Esophagus muscularis mucosa (tissue), 4 donors: Measurements from ENCODE around the gene COG5. TPM values are rescaled to one million over a fixed set of nuclear protein-coding genes. Genes with fewer than 3 reads are reported as not detected.

Experiments
- DNase-seq: peaks from one replicate; pipeline ENCODE4 v3.0.0-alpha.2; 2017; ENCODE audit errors: extremely low spot score
- H3K27ac ChIP-seq, 4 donors: fragments of 200-600 bp; sonication (generic); replicated peaks in 1 of 4; 1 replicate in 3 of 4; 2 replicates in 1 of 4; pipeline ENCODE4 v1.5.1; 2016 to 2019; ENCODE audit warnings: mild to moderate bottlenecking in 1 of 4
- H3K27me3 ChIP-seq, 4 donors: fragments of 200-600 bp; sonication (generic); one replicate each; pipeline versions ENCODE4 v1.5.1 to v1.6.0; 2016 to 2019
- H3K36me3 ChIP-seq, 4 donors: fragments of 200-600 bp; sonication (generic); one replicate each; pipeline ENCODE4 v1.5.1; 2016 to 2019
- H3K4me1 ChIP-seq, 4 donors: fragments of 200-600 bp; sonication (generic); one replicate each; pipeline ENCODE4 v1.5.1; 2016 to 2019
- H3K4me3 ChIP-seq, 4 donors: fragments of 200-600 bp; sonication (generic); 1 replicate in 2 of 4; 2 replicates in 2 of 4; pipeline ENCODE4 v1.5.1; 2016 to 2019; ENCODE audit warnings: mild to moderate bottlenecking in 4 of 4, moderate library complexity in 1 of 4
- H3K9me3 ChIP-seq, 4 donors: fragments of 200-600 bp; sonication (generic); 1 replicate in 3 of 4; 2 replicates in 1 of 4; pipeline ENCODE4 v1.5.1; 2016 to 2019
- CTCF ChIP-seq, 3 experiments: fragments of 200-600 bp in 2 of 3; fragments of 450-650 bp in 1 of 3; sonication (generic) in 2 of 3; IDR thresholded peaks; one replicate each; pipeline ENCODE4 v1.5.1; 2017 to 2019; ENCODE audit warnings: antibody characterized with exemption in 3 of 3, mild to moderate bottlenecking in 2 of 3, moderate library complexity in 1 of 3
- EP300 ChIP-seq: sonication (generic); formaldehyde crosslinking; IDR thresholded peaks from one replicate; pipeline ENCODE4 v1.6.1; 2017; ENCODE audit warnings: antibody characterized with exemption
- POLR2A ChIP-seq: fragments of 450-650 bp; IDR thresholded peaks from one replicate; pipeline ENCODE4 v1.6.1; 2017; ENCODE audit warnings: antibody characterized with exemption, moderate library complexity, mild to moderate bottlenecking, low read depth
- POLR2AphosphoS5 ChIP-seq, 2 donors: sonication (generic); formaldehyde crosslinking; IDR thresholded peaks; one replicate each; pipeline ENCODE4 v1.6.1; 2017; ENCODE audit warnings: antibody characterized with exemption in 2 of 2
- WGBS: methylation state at CpG from one replicate; pipeline ENCODE4 v1.1.5; 2018; 5-methylcytosine and 5-hydroxymethylcytosine counted together
- intact Hi-C: fragments of 100-400 bp; cut with DNase I; formaldehyde crosslinking; loops from one replicate; pipeline ENCODE4 v1.15.1; 2023
- total RNA-seq, 4 donors: library from RNA; depleted of rRNA; stranded (reverse); fragments of >200 nt; gene quantifications; one replicate each; pipeline versions ENCODE4 v1.1.0 to v1.2.1, GENCODE V29; 2016

Gene COG5
- total RNA-seq, 4 donors from 2014 or later: 20.3 to 33.4 (median 24.9) TPM

DNA sequence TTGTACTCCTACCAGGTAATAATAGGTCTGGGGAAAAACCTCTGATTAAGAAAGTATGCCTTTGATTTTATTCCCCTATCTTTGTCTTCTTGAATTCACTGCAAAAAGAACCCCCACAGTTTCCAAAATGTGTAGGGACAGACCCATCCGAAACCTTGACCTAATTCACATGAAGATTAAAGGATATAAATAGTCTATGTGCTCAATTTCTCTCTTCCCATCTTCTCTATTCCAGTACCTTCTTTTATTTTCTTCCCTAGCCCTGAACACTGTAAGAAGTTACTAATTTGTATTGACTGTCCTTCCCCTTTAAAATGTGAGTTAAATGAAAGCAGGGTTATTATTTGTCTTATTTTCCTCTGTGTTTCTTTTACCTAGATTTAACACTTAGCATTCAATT, 259.7 kb downstream of the COG5 start:
- Histone ChIP-seq H3K4me3 (no peak overlapping the region), H3K27me3 (no peaks in the 10 kb centered on the region), H3K9me3 (peaks cover 0 to 3% (median 0%) of the 10 kb centered on the region in 4 donors), H3K36me3 (no peaks in the 10 kb centered on the region), H3K27ac (no peak overlapping the region), H3K4me1 (no peaks in the 10 kb centered on the region)
- intact Hi-C loops: no loop called here
- TF ChIP-seq POLR2AphosphoS5 (IDR thresholded peaks at IDR 0.05) (no peak), POLR2A (no peak), CTCF (IDR thresholded peaks at IDR 0.05) (no peak), EP300 (no peak)
- no peak for DNase-seq
- WGBS: 97% methylated on average over 1 of the region's 1 CpG

DNA sequence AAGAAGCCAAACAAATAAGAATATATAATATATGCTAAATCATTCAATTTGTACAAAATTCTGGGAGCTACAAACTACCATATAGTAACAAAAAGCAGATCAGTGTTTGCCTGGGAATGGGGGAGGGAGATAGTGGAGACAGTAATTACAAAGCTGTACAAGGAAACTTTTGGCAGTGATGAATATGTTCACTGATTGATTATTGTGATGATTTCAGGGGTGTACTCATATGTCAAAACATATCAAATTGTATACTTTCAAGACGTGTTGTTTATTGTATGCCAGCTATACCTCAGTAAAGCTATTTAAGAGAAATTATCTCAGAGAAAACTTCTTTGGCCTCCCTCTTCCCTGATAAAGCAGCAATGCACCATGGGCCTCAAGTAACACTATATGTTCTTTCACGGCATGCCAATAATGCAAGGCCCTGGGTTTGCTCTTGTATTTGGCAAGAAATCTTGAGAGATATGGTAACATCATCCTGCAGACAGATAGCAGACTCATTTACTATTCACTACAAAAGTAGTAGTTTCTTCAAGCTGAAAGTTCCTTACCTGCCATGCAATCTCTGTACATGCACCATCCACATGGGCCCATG, 261.4 kb downstream of the COG5 start:
- H3K4me3 ChIP-seq: no peak overlapping the region
- H3K36me3 ChIP-seq: no peaks in the 10 kb centered on the region
- TF ChIP-seq CTCF (IDR thresholded peaks at IDR 0.05): no peak
- no peak for TF ChIP-seq POLR2AphosphoS5 (IDR thresholded peaks at IDR 0.05)
- H3K27ac ChIP-seq: no peak overlapping the region
- intact Hi-C loops: no loop called here
- no peaks in the 10 kb centered on the region for H3K4me1 ChIP-seq
- DNase-seq: no peak
- 94% methylated on average over 2 of the region's 2 CpGs for WGBS
- peaks cover 0 to 3% (median 0%) of the 10 kb centered on the region in 4 donors for H3K9me3 ChIP-seq
- no peaks in the 10 kb centered on the region for H3K27me3 ChIP-seq

- H3K9me3 ChIP-seq: no peaks in the 10 kb centered on the region
- peaks cover 0 to 18% (median 12%) of the 10 kb centered on the region in 4 donors for H3K36me3 ChIP-seq
- H3K4me3 ChIP-seq: no peak overlapping the region
- no peaks in the 10 kb centered on the region for H3K4me1 ChIP-seq
- no peak for DNase-seq
- TF ChIP-seq CTCF (IDR thresholded peaks at IDR 0.05): no peak
- TF ChIP-seq POLR2AphosphoS5 (IDR thresholded peaks at IDR 0.05): no peak
- no peak for TF ChIP-seq POLR2A
- no peak for TF ChIP-seq EP300
- intact Hi-C loops: no loop called here
- no peak overlapping the region for H3K27ac ChIP-seq
- 98% methylated on average over 1 of the region's 1 CpG for WGBS
- no peaks in the 10 kb centered on the region for H3K27me3 ChIP-seq
These were observed 269.5 kb downstream of the COG5 start for GRCh38 chr7:107294182-107294581.

- Histone ChIP-seq H3K36me3 (peaks cover 0 to 18% (median 12%) of the 10 kb centered on the region in 4 donors), H3K9me3 (no peaks in the 10 kb centered on the region), H3K4me1 (no peaks in the 10 kb centered on the region), H3K27ac (no peak overlapping the region), H3K4me3 (no peak overlapping the region), H3K27me3 (no peaks in the 10 kb centered on the region)
- WGBS: 98% methylated on average over 2 of the region's 2 CpGs
- DNase-seq: no peak
- TF ChIP-seq POLR2AphosphoS5 (IDR thresholded peaks at IDR 0.05) (no peak), EP300 (no peak), POLR2A (no peak), CTCF (IDR thresholded peaks at IDR 0.05) (no peak)
- intact Hi-C loops: no loop called here
These were observed 271.1 kb downstream of the COG5 start for GRCh38 chr7:107292591-107292990.

DNA sequence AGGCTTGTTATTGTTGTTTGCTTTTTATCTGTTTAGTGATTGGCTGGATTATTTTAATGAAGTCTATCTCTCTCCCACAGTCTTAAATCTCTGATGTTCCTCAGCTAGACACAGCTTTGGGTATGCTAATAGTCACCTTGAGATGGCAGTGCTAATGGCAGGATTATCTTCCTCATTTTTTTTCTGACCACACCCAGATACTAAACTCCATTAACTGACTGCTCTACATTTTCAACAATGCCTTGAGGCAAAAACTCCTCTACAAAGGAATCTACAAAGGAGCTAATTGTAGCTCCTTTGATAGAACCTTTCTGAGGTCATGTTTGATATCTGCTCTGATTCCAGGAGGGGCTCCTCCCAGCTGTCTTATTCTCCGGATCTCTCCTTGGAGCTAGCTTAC, 272.3 kb downstream of the COG5 start:
- no peak overlapping the region for H3K4me3 ChIP-seq
- TF ChIP-seq EP300 (no peak), POLR2A (no peak), CTCF (IDR thresholded peaks at IDR 0.05) (no peak), POLR2AphosphoS5 (IDR thresholded peaks at IDR 0.05) (no peak)
- H3K4me1 ChIP-seq: peaks cover 0 to 6% (median 2%) of the 10 kb centered on the region in 4 donors
- intact Hi-C loops: no loop called here
- H3K36me3 ChIP-seq: peaks cover 0 to 18% (median 12%) of the 10 kb centered on the region in 4 donors
- H3K27ac ChIP-seq: no peak overlapping the region
- no peaks in the 10 kb centered on the region for H3K27me3 ChIP-seq
- WGBS: 79% methylated on average over 1 of the region's 1 CpG
- no peaks in the 10 kb centered on the region for H3K9me3 ChIP-seq
- no peak for DNase-seq
